GM23338 (cell line): ENCODE data around the gene WNT8B.

Experiments
- CREB1 ChIP-seq: fragments of 250-450 bp; sonication (Bioruptor Pico); IDR thresholded peaks from 2 replicates; pipeline ENCODE4 v1.5.0; 2020; ENCODE audit warnings: low read depth, mild to moderate bottlenecking, moderate library complexity
- EZH2 ChIP-seq: fragments of 200-600 bp; sonication (generic); IDR thresholded peaks from one replicate; pipeline ENCODE4 v1.8.0; 2017; ENCODE audit warnings: antibody characterized with exemption, mild to moderate bottlenecking, low read depth; ENCODE audit not compliant: unreplicated experiment
- EZH2phosphoT487 ChIP-seq: fragments of 200-600 bp; sonication (generic); IDR thresholded peaks from one replicate; pipeline ENCODE4 v1.8.1; 2018; ENCODE audit warnings: antibody characterized with exemption; ENCODE audit not compliant: unreplicated experiment
- JUNB ChIP-seq: IDR thresholded peaks from one replicate; pipeline ENCODE4 v1.6.1; 2016; ENCODE audit warnings: antibody characterized with exemption; ENCODE audit not compliant: unreplicated experiment
- POLR2AphosphoS5 ChIP-seq: IDR thresholded peaks from 2 replicates; pipeline ENCODE4 v1.6.1; 2016; ENCODE audit warnings: antibody characterized with exemption, low read depth
- STAT1 ChIP-seq: IDR thresholded peaks from one replicate; pipeline ENCODE4 v1.6.1; 2016; ENCODE audit warnings: antibody characterized with exemption; ENCODE audit not compliant: unreplicated experiment
- TF ChIP-seq, protein P1 (sequence below): IDR thresholded peaks from one replicate; pipeline ENCODE4 v1.6.1; 2018; ENCODE audit warnings: antibody characterized with exemption; ENCODE audit not compliant: unreplicated experiment
- TF ChIP-seq, protein P2 (sequence below), 2 experiments: fragments of 200-600 bp in 1 of 2; sonication (generic) in 1 of 2; conservative IDR thresholded peaks; 2 replicates each; pipeline versions ENCODE4 v1.5.1 to v1.6.1; 2016 to 2017; ENCODE audit warnings: antibody characterized with exemption in 2 of 2, low read depth in 2 of 2, mild to moderate bottlenecking in 2 of 2, moderate library complexity in 1 of 2
- TF ChIP-seq, protein P3 (sequence below): IDR thresholded peaks from 2 replicates; pipeline ENCODE4 v1.6.1; 2016; ENCODE audit warnings: antibody characterized with exemption

DNA sequence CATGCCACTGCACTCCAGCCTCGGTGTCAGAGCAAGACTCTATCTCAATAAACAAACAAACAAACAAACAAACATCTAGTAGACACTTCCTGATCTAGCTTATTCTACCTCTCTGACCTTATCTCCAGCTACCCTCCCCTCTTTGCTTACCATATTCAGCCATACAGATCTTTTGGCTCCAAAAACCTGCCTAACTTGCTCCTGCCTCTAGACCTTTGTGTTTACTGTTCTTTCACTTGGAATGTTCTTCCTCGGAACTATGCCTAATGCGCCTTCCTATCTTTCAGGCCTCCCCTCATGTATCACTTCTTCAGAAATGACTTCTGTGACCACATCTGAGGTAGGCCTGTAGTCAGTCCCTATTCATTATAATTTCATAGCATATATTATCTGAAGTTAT lies 20.3 kb upstream of the WNT8B start:
- TF ChIP-seq, protein P1, sequence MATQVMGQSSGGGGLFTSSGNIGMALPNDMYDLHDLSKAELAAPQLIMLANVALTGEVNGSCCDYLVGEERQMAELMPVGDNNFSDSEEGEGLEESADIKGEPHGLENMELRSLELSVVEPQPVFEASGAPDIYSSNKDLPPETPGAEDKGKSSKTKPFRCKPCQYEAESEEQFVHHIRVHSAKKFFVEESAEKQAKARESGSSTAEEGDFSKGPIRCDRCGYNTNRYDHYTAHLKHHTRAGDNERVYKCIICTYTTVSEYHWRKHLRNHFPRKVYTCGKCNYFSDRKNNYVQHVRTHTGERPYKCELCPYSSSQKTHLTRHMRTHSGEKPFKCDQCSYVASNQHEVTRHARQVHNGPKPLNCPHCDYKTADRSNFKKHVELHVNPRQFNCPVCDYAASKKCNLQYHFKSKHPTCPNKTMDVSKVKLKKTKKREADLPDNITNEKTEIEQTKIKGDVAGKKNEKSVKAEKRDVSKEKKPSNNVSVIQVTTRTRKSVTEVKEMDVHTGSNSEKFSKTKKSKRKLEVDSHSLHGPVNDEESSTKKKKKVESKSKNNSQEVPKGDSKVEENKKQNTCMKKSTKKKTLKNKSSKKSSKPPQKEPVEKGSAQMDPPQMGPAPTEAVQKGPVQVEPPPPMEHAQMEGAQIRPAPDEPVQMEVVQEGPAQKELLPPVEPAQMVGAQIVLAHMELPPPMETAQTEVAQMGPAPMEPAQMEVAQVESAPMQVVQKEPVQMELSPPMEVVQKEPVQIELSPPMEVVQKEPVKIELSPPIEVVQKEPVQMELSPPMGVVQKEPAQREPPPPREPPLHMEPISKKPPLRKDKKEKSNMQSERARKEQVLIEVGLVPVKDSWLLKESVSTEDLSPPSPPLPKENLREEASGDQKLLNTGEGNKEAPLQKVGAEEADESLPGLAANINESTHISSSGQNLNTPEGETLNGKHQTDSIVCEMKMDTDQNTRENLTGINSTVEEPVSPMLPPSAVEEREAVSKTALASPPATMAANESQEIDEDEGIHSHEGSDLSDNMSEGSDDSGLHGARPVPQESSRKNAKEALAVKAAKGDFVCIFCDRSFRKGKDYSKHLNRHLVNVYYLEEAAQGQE, result no peak
- TF ChIP-seq, protein P2, sequence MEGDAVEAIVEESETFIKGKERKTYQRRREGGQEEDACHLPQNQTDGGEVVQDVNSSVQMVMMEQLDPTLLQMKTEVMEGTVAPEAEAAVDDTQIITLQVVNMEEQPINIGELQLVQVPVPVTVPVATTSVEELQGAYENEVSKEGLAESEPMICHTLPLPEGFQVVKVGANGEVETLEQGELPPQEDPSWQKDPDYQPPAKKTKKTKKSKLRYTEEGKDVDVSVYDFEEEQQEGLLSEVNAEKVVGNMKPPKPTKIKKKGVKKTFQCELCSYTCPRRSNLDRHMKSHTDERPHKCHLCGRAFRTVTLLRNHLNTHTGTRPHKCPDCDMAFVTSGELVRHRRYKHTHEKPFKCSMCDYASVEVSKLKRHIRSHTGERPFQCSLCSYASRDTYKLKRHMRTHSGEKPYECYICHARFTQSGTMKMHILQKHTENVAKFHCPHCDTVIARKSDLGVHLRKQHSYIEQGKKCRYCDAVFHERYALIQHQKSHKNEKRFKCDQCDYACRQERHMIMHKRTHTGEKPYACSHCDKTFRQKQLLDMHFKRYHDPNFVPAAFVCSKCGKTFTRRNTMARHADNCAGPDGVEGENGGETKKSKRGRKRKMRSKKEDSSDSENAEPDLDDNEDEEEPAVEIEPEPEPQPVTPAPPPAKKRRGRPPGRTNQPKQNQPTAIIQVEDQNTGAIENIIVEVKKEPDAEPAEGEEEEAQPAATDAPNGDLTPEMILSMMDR (conservative IDR thresholded peaks at IDR 0.05; ENCODE audit: low read depth in 2 of 2), result no peak
- TF ChIP-seq EZH2, result no peak
- no peak for TF ChIP-seq STAT1
- no peak for TF ChIP-seq EZH2phosphoT487
- no peak for TF ChIP-seq POLR2AphosphoS5
- TF ChIP-seq, protein P3, sequence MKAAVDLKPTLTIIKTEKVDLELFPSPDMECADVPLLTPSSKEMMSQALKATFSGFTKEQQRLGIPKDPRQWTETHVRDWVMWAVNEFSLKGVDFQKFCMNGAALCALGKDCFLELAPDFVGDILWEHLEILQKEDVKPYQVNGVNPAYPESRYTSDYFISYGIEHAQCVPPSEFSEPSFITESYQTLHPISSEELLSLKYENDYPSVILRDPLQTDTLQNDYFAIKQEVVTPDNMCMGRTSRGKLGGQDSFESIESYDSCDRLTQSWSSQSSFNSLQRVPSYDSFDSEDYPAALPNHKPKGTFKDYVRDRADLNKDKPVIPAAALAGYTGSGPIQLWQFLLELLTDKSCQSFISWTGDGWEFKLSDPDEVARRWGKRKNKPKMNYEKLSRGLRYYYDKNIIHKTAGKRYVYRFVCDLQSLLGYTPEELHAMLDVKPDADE, result no peak
- no peak for TF ChIP-seq CREB1
- no peak for TF ChIP-seq JUNB
